Amygdala (tissue), 56 donors: ENCODE measurements around the gene THEM5.

ENCODE experiments used
- DNase-seq, 56 donors: peaks; one replicate each; lab custom pipeline; 2025; lab: John Stamatoyannopoulos, UW

Gene THEM5

DNA sequence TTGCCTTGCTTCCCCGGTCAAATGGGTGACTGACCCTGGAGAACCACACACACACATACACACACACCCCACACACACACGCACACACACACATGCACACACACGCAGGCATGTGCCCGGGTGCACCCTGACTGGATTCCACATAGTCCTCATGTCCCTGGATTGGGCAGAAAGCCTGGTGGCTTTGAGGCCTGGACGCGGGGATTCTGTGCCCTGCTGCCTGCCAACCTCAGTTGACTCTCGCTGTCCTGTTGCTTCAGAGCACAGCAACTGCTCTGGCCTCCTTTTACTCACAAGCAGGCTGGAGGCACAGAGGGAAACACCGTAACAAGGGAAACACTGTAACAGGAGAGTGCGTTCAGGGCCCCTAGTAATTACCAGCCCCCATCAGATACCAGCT is 28.3 kb downstream of the THEM5 start:
- peak in 1 of 56 donors; percentile 9 for DNase-seq

- DNase-seq: no peak
These were observed 30.3 kb downstream of the THEM5 start for GRCh38 chr1:151823175-151823574.

- peak in 1 of 56 donors; percentile 10 for DNase-seq
These were observed 31.1 kb downstream of the THEM5 start for GRCh38 chr1:151822404-151822803.

DNA sequence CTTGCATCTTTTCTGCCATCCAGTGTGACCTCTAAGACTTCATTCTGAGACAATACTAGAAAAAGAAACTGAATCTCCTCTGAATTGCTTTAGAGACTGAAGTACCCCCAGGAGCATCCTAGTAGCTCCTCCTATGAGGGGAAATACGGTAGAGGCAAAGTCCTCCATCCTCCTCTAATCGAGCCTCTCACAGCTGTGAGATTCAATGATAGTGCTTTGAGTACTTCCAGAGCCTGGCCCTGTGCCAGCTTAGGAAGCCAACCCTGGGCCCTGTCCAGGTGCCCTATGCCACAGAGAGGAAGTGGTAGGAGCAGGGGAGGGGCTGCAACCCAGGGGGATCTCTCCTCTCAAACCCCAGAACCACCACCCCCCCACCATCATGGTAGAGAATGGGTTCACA is 32.6 kb downstream of the THEM5 start:
- DNase-seq: no peak

- DNase-seq: no peak
These were observed 33.4 kb downstream of the THEM5 start for GRCh38 chr1:151819976-151820623.

DNA sequence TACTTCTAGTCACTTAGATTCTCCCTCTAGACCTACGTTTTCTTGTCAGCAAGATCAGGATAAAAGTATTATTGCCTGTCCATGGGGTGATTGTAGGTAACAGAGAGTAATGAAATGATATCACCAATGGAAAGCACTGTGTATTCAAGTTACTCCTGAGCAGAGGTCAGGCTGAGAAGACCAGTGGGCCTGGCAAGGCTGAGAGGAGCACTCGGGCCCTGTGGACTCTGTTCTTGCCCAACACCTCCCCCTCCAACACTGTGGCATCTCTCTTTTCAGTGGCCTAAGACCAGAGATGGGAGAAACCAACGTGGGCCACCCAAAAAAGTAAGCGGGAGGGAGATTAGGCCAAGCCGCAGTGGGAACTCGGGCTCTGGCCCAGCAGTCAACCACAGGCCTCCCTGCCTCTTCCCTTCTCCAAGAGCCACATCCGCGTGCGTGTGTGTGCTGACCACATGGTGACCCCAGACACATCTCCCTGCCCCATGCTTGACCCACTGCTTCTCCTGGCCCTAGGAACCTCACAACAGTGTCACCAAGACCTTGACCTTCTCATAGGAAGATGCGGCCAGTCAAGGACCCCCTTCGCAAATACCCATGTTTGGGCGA is 34.2 kb downstream of the THEM5 start:
- DNase-seq: no peak

- DNase-seq: no peak
These were observed 36.2 kb downstream of the THEM5 start for GRCh38 chr1:151817353-151817730.

DNA sequence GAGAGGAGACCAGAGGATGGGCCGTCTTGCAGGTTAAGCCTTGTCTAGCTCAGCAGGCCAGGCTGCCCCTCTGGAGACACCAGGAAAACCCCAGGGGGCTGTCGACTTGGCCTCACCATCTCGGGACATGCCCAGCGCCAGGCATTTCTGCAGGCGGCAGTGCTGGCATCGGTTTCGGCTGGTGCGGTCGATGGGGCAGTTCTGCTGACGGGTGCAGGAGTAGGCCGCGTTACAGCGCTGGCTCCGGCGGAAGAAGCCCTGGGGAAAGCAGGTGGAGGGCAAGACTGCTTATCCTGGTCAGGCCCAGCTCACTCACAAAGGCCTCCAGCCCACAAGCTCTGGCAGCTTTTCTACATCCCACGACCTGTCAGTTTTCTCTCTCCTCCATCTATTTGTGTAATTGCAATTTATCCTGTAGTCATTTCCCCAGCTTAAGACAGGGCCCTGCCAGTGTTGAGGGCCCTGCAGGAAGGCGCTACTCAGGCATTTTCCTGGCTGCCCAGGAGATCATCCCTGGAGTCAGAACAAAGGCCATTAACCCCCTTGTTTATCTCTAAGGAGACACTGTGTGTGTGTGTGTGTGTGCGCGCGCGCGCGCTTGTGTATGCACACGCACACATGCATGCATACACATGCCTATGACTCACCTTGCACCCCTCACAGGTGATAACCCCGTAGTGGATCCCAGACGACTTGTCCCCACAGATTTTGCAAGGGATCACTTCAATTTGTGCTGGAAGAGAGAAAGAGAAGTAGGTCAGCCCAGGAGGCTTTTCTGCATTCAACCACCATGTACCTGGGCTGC is 36.8 kb downstream of the THEM5 start:
- no peak for DNase-seq

DNA sequence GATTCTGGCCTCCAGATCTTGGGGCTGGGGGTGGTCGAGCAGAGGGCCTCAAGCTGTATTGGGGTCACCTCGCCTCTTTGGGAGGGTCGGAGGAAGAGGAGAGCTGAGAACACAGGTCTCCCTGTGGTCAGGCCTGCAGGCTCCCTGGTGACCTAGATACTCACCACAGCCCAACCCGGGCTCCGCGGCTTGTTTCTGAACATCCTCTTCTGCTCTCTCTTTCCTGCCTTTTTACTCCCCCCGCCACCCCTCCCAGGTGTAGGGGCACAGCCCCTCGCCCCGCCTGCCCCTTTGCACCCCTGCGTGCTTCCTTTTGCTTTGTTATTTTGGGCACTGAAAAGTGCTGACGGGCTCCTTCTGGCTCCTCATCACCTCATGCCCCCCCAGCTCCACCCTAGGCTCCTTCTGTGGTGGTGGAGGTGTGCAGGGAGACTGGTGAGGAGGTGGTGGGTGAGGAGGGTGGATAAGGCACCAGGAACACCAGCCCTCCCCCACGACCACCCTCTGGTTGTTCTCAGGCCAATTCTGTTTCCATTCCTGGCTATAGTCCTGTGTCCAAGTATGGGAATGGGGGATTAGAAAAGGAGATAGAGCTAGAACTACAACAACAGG is 37.7 kb downstream of the THEM5 start:
- DNase-seq: no peak

DNA sequence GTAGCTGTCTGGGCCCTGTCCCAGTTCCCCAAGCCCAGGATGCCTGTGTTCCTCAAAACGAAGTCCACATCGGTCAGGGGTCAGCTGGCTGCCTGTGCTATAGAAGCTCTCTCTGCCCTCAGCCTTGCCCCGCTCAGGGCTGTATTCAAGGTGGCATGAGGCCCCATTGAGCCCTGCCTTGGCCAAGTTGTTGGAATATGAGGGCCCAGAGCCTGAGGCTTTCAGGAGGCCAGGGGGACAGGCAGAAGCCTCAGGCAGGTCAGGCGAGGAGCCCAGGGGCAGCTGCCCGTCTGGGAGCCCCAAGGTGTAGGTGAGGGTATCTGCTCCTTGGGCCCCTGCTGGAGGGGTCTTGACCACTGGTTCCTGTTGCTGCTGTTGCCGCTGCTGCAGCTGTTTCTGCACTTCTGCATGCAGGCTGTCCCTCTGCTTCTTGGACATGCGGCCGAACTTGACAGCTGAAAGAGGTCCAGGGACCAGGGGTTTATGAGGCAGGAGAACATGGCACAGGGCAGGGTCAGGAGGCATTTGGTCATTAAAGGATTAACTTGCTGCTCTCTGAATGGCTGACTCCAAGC is 38.5 kb downstream of the THEM5 start:
- no peak for DNase-seq

GRCh38 chr1:151814426-151814825 is 39.1 kb downstream of the THEM5 start:
- DNase-seq: no peak

- DNase-seq: no peak
These were observed 40.1 kb downstream of the THEM5 start for GRCh38 chr1:151813271-151813977.

DNA sequence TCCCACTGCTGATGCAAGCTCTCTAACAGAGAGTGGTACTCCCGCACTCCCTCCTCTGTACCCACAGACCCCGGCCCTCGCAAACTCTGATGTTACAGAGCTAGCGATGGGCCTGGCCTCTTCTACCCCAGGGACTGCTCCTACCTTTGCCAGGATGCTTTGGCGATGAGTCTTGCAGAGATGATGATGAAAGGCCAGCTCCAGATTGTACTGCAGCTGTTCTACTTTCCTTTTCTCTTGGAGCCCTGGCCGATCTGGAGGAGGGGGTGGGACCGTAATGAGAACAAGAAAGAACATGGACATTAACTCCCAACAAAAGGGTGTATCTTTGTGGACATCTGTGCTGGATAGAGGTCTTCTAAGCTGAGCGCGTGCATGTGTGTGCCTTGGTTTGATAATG is 42.3 kb downstream of the THEM5 start:
- DNase-seq: no peak

GRCh38 chr1:151809985-151810556 is 43.4 kb downstream of the THEM5 start:
- no peak for DNase-seq

DNA sequence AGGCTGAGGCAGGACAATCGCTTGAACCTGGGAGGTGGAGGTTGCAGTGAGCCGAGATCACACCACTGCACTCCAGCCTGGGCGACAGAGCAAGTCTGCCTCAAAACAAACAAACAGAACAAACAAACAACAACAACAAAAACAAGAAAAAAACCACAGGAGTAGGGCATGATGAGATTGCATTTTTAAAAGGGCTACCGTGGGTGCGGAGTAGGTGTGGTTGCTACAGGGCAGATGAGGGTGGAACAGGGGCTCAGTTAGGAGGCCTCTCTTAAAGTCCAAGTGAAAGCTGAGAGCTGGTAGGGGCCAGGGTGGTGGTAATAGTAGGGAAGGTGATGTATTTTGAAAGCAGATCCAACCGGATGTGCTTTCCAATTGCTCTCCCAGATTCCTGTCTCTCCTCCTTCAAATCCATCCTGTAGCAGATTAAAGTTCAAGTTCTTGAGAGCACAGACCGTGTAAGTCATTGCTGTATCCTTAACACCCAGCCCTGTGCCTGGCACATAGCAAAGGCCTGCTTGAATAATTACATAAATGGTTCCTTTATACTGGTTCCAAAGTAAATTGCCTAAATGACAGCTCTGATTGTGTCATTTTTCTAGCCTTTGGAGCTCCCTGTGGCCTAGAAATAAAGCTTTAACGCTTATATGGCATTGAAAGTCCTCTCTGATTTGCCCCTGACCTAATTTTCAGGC is 44.1 kb downstream of the THEM5 start:
- DNase-seq: peak in 1 of 56 donors; percentile 13

- no peak for DNase-seq
These were observed 45.7 kb downstream of the THEM5 start for GRCh38 chr1:151807766-151808165.

GRCh38 chr1:151807131-151807530 is 46.4 kb downstream of the THEM5 start:
- peak in 1 of 56 donors; percentile 16 for DNase-seq

GRCh38 chr1:151806170-151806569 is 47.3 kb downstream of the THEM5 start:
- DNase-seq: no peak

DNA sequence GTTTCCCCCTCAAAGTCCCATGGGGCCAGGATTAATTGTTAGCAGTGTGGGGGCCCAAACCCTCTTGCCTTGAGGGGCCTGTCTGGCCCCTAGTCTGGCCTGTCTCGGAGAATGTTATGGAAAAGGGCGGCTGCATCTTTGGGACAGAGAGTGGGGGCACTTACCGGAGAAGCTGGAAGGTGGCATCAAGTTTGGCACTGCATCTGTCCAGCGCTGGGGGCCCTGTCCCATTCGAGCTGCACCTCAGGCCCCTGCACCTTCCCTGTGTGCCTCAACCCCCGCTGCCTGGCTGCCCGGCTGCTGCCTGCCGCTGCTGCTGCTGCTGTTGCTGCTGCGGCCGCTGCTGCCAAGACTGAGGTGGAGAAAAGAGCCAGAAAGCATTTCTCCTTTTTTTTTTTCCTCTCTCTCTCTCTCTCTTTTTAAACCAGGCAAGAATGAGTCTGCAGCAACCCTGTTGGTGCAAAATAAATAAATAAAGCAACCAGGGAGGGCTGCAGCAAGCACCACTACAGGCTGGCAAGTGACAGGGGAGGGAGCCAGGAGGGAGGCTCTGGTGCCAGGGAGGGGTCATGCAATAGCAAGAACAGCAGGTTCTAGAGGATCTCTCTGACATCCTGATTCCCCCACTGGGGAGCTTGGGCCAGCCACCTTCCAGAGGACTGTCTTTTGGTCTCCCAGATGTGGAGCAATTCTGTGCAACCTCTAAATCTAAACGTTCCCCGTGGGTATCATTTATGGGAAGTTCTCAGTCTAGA is 48.3 kb downstream of the THEM5 start, which contains the start of gene LINGO4:
Gene LINGO4, minus strand, starts transcription at position 354 of the 755 bp plus-strand sequence. CDS start 2,715 bp downstream, outside the sequence.
- no peak for DNase-seq
